Ovary (tissue), 3 donors: ENCODE results near the gene SSC4D.

ENCODE experiments used
- POLR2A ChIP-seq: fragments of 450-650 bp; IDR thresholded peaks from one replicate; pipeline ENCODE4 v1.6.1; 2017; ENCODE audit warnings: antibody characterized with exemption, mild to moderate bottlenecking, moderate library complexity
- TF ChIP-seq, protein P1 (sequence below), 3 donors: fragments of 450-650 bp in 2 of 3; fragments of 200-600 bp in 1 of 3; IDR thresholded peaks; one replicate each; pipeline versions ENCODE4 v1.5.1 to v1.8.0; 2016 to 2022; ENCODE audit warnings: antibody characterized with exemption in 3 of 3, mild to moderate bottlenecking in 1 of 3
- donor health status: DM: no; HTN: no; CAD: no.

DNA sequence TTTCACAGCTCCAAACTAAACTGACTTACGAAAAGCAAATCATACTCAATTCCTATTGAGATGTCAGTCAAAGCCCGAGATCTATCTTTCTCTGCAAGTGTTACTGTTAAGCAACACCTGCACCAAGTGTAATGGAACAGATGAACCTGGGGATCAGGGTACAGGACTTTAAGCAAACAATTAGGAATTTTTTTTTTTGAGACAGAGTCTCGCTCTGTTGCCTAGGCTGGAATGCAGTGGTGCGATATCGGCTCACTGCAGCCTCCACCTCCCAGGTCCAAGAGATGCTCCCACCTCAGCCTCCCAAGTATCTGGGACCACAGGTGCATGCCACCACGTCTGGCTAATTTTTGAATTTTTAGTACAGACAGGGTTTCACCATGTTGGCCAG, 65.6 kb downstream of the SSC4D start:
- TF ChIP-seq, protein P1, sequence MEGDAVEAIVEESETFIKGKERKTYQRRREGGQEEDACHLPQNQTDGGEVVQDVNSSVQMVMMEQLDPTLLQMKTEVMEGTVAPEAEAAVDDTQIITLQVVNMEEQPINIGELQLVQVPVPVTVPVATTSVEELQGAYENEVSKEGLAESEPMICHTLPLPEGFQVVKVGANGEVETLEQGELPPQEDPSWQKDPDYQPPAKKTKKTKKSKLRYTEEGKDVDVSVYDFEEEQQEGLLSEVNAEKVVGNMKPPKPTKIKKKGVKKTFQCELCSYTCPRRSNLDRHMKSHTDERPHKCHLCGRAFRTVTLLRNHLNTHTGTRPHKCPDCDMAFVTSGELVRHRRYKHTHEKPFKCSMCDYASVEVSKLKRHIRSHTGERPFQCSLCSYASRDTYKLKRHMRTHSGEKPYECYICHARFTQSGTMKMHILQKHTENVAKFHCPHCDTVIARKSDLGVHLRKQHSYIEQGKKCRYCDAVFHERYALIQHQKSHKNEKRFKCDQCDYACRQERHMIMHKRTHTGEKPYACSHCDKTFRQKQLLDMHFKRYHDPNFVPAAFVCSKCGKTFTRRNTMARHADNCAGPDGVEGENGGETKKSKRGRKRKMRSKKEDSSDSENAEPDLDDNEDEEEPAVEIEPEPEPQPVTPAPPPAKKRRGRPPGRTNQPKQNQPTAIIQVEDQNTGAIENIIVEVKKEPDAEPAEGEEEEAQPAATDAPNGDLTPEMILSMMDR (IDR thresholded peaks at IDR 0.05) = no peak
- TF ChIP-seq POLR2A = no peak
